Gastroesophageal sphincter (tissue), 4 donors: ENCODE results near the gene PLPP3. TPM values are rescaled to one million over a fixed set of nuclear protein-coding genes. Genes with fewer than 3 reads are reported as not detected.

Experiments
- ATAC-seq: fragments of 150-250 bp; one replicate; pipeline ENCODE4 v1.9.1; 2016; ENCODE audit warnings: mild to moderate bottlenecking, moderate library complexity
- H3K27ac ChIP-seq, 4 donors: fragments of 200-600 bp; sonication (generic) in 3 of 4; 1 replicate in 3 of 4; 2 replicates in 1 of 4; pipeline ENCODE4 v1.5.1; 2016 to 2019
- H3K27me3 ChIP-seq: fragments of 200-600 bp; sonication (generic); one replicate; pipeline ENCODE4 v1.5.1; 2019
- H3K36me3 ChIP-seq, 2 donors: fragments of 200-600 bp; sonication (generic); one replicate each; pipeline ENCODE4 v1.5.1; 2019; ENCODE audit warnings: control low read depth in 1 of 2
- H3K4me1 ChIP-seq, 3 donors: fragments of 200-600 bp; sonication (generic); 1 replicate in 2 of 3; 2 replicates in 1 of 3; pipeline ENCODE4 v1.5.1; 2016 to 2019; ENCODE audit warnings: control low read depth in 2 of 3
- H3K4me3 ChIP-seq, 2 donors: fragments of 200-600 bp; sonication (generic); one replicate each; pipeline ENCODE4 v1.5.1; 2019; ENCODE audit warnings: mild to moderate bottlenecking in 1 of 2, moderate library complexity in 1 of 2
- H3K9me3 ChIP-seq, 3 donors: fragments of 200-600 bp; sonication (generic); one replicate each; pipeline ENCODE4 v1.5.1; 2017 to 2019; ENCODE audit warnings: control low read depth in 2 of 3
- EP300 ChIP-seq: sonication (generic); formaldehyde crosslinking; IDR thresholded peaks from one replicate; pipeline ENCODE4 v1.6.1; 2017; ENCODE audit warnings: antibody characterized with exemption, mild to moderate bottlenecking
- POLR2A ChIP-seq, 2 donors: fragments of 450-650 bp; IDR thresholded peaks; one replicate each; pipeline ENCODE4 v1.6.1; 2017; ENCODE audit warnings: antibody characterized with exemption in 2 of 2, mild to moderate bottlenecking in 2 of 2, moderate library complexity in 1 of 2
- POLR2AphosphoS5 ChIP-seq: sonication (generic); formaldehyde crosslinking; IDR thresholded peaks from one replicate; pipeline ENCODE4 v1.6.1; 2017; ENCODE audit warnings: antibody characterized with exemption
- WGBS, 2 donors: methylation state at CpG; one replicate each; pipeline ENCODE4 v1.1.5; 2018; ENCODE audit warnings: low coverage in 1 of 2; 5-methylcytosine and 5-hydroxymethylcytosine counted together
- total RNA-seq, 4 donors: library from RNA; depleted of rRNA; stranded (reverse); fragments of >200 nt; gene quantifications; one replicate each; pipeline ENCODE4 v1.1.0, GENCODE V29; 2016
- TF ChIP-seq, protein P1 (sequence below), 4 experiments: fragments of 200-600 bp in 2 of 4; fragments of 450-650 bp in 2 of 4; sonication (generic) in 1 of 4; IDR thresholded peaks; one replicate each; pipeline ENCODE4 v1.5.1; 2017 to 2019; ENCODE audit warnings: antibody characterized with exemption in 4 of 4, mild to moderate bottlenecking in 2 of 4, moderate library complexity in 2 of 4

PLPP3 gene
- total RNA-seq, 4 donors from 2014 or later: 127 to 219 (median 164) TPM

DNA sequence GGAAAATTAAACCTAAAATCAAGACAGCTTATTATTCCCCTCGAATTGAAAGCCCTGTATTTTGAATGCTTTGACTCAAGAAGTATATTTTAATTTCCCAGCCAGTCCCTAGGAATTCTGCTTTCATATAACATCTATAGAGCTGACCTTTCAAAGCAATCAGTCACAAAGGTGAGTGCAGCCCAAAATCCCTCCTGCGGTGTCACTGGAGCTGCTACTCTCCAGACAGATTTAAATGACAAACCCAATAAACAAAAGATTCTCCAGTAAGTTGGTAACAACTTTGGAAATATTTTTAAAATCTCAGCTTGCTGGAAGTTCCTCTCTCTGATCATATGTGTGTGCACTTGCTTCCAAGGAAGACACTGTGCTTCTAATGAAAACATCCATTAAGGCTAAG is 14.7 kb downstream of the PLPP3 start:
- TF ChIP-seq, protein P1, sequence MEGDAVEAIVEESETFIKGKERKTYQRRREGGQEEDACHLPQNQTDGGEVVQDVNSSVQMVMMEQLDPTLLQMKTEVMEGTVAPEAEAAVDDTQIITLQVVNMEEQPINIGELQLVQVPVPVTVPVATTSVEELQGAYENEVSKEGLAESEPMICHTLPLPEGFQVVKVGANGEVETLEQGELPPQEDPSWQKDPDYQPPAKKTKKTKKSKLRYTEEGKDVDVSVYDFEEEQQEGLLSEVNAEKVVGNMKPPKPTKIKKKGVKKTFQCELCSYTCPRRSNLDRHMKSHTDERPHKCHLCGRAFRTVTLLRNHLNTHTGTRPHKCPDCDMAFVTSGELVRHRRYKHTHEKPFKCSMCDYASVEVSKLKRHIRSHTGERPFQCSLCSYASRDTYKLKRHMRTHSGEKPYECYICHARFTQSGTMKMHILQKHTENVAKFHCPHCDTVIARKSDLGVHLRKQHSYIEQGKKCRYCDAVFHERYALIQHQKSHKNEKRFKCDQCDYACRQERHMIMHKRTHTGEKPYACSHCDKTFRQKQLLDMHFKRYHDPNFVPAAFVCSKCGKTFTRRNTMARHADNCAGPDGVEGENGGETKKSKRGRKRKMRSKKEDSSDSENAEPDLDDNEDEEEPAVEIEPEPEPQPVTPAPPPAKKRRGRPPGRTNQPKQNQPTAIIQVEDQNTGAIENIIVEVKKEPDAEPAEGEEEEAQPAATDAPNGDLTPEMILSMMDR (IDR thresholded peaks at IDR 0.05): no peak
- TF ChIP-seq POLR2AphosphoS5: no peak
- TF ChIP-seq EP300: no peak
- H3K27me3 ChIP-seq: no peaks in the 10 kb centered on the region
- no peaks in the 10 kb centered on the region for H3K36me3 ChIP-seq
- 46 to 56% methylated on average over 2 of the region's 2 CpGs for WGBS, 2 donors
- no peaks in the 10 kb centered on the region for H3K9me3 ChIP-seq
- no peak for ATAC-seq
- H3K4me1 ChIP-seq: peaks cover 11 to 90% (median 43%) of the 10 kb centered on the region in 3 donors
- H3K4me3 ChIP-seq: no peak overlapping the region
- H3K27ac ChIP-seq: peak overlapping the region in 3 of 4 donors; percentile 18 to 48 (median 30)

DNA sequence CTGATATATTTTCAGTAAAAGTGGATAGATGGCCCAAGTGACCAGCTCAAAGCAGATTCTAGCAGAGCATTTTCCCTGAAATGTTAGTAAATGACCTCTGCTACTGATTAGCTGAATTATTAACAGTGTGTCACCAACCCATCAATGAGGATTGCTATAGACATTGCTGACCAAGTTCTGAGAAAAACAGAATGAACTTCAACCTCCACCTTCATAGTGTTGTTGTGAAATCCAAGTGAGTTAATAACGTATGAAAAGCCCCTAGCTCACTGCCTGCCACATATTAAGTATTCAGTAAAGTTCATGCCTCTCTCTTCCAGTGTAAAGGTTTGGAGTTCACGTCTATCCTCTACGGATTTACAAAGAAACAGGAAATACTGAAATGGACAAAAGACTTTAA is 15.8 kb downstream of the PLPP3 start:
- 74 to 77% methylated on average over 3 of the region's 3 CpGs for WGBS, 2 donors
- no peaks in the 10 kb centered on the region for H3K9me3 ChIP-seq
- no peaks in the 10 kb centered on the region for H3K36me3 ChIP-seq
- ATAC-seq: no peak
- H3K4me3 ChIP-seq: no peak overlapping the region
- H3K27ac ChIP-seq: peak overlapping the region in 1 of 4 donors; percentile 2
- TF ChIP-seq EP300: no peak
- TF ChIP-seq, protein P1 (IDR thresholded peaks at IDR 0.05): no peak
- TF ChIP-seq POLR2AphosphoS5: no peak
- no peak for TF ChIP-seq POLR2A (IDR thresholded peaks at IDR 0.05)
- no peaks in the 10 kb centered on the region for H3K27me3 ChIP-seq
- peaks cover 11 to 90% (median 38%) of the 10 kb centered on the region in 3 donors for H3K4me1 ChIP-seq

DNA sequence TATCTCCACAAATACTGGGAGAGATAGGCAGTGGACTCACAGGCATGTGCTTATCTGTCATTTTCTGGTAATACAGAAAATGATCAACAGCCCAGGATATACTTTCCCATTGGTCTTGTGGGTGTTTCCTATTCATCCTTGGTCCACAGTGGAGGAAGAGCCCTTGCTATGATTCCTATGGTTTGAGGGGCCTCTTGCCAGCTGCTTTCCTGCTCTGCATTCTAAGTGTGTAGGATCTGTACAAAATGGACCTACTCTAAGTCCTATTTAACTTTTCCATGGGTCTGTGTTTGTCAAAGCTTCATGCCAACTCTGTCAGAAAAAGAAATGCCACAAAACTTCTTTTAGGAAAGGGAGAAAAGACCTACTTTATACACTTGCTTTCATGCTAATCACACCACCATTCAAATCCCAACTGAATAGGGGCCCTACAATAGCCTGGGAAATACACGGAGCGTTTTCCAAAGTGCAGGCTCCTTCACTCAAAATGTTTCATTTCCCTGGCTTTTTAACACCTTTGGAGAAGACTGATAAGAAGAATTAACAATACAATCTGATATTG is 16.4 kb downstream of the PLPP3 start:
- no peak for ATAC-seq
- Histone ChIP-seq H3K36me3 (no peaks in the 10 kb centered on the region), H3K4me3 (no peak overlapping the region), H3K9me3 (no peaks in the 10 kb centered on the region), H3K4me1 (peaks cover 11 to 91% (median 38%) of the 10 kb centered on the region in 3 donors), H3K27ac (peak overlapping the region in 1 of 4 donors; percentile 2), H3K27me3 (no peaks in the 10 kb centered on the region)
- TF ChIP-seq POLR2AphosphoS5 (no peak), POLR2A (IDR thresholded peaks at IDR 0.05) (no peak), EP300 (no peak)
- TF ChIP-seq, protein P1 (IDR thresholded peaks at IDR 0.05): no peak
- WGBS, 2 donors: 48 to 83% methylated on average over 1 to 2 of the region's 2 CpGs

DNA sequence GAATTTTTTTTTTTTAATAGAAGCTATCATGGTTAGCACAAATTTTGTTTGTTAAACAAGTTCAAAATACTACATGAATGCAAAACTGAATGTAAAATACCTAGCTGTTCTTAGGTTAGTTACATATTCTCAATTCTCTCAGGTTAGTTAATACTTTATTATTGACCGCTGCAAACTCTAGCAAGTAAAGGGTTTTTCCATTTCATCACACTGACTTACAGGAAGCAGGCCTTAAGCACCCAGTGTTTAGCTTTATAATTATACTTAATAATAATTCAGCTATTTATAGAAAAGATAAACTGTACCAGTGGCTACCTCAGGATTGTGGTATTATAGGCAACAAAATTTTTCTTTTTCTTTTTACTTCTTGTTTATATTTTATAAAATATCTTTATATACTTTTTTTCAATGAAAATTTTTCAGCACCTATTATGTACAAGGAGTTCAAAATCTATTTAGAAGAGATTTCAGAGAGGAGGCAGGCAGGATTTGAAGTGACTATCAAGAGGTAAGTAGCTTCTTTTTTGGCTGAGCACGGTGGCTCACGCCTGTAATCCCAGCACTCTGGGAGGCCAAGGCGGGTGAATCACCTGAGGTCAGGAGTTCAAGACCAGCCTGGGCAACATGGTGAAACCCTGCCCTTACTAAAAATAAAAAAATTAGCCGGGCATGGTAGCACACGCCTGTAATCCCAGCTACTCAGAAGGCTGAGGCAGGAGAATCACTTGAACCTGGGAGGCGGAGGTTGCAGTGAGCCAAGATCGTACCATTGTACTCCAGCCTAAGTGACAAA is 17.9 kb downstream of the PLPP3 start:
- 50 to 58% methylated on average over 1 to 4 of the region's 8 CpGs for WGBS, 2 donors
- Histone ChIP-seq H3K4me1 (peaks cover 8 to 92% (median 39%) of the 10 kb centered on the region in 3 donors), H3K27me3 (no peaks in the 10 kb centered on the region), H3K9me3 (no peaks in the 10 kb centered on the region), H3K27ac (peak overlapping the region in 2 of 4 donors; percentile 38 to 48), H3K36me3 (no peaks in the 10 kb centered on the region), H3K4me3 (no peak overlapping the region)
- ATAC-seq: no peak
- no peak for TF ChIP-seq POLR2A (IDR thresholded peaks at IDR 0.05)

DNA sequence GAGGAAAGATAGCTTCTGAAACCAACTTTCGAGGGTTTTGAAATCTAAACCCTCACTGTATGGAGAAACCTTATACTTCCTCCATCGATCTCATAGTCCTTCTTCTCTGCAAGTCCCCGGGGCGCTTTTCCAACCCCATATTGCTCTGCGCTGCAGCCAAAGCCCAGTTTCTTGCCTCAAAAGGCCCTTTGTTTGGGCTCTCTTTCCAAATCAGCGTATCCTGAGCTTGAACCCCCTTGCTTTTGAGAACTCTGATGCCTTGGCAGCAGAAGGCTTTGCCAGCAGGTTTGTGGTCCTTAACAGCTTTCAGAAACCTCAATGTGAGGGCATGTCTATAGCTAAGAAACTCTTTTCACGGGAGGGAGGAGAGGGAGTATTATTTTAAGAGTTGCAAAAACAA is 21.6 kb downstream of the PLPP3 start:
- WGBS, 2 donors: 64 to 91% methylated on average over 4 to 7 of the region's 7 CpGs
- H3K4me3 ChIP-seq: no peak overlapping the region
- peaks cover 0 to 86% (median 16%) of the 10 kb centered on the region in 3 donors for H3K4me1 ChIP-seq
- no peaks in the 10 kb centered on the region for H3K27me3 ChIP-seq
- no peaks in the 10 kb centered on the region for H3K36me3 ChIP-seq
- no peak for ATAC-seq
- TF ChIP-seq, protein P1 (IDR thresholded peaks at IDR 0.05): no peak
- no peak for TF ChIP-seq POLR2A (IDR thresholded peaks at IDR 0.05)
- no peak for TF ChIP-seq EP300
- no peak for TF ChIP-seq POLR2AphosphoS5
- no peak overlapping the region for H3K27ac ChIP-seq
- no peaks in the 10 kb centered on the region for H3K9me3 ChIP-seq
